PFSK-1 (cell line): ENCODE data around the gene CACNA1C.

Experiments used
- FOXP2 ChIP-seq: optimal IDR thresholded peaks from 2 replicates; pipeline ENCODE3; 2011; ENCODE audit warnings: borderline replicate concordance, control low read depth, inconsistent platforms; ENCODE audit not compliant: insufficient read depth; ENCODE audit errors: extremely low read length, extremely low read depth
- POLR2AphosphoS5 ChIP-seq: IDR thresholded peaks from 2 replicates; pipeline ENCODE4 v1.6.1; 2012; ENCODE audit warnings: low read depth, mild to moderate bottlenecking, control low read depth, low read length, moderate library complexity
- REST ChIP-seq, 2 experiments: IDR thresholded peaks; 2 replicates each; pipeline versions ENCODE4 v1.6.1 to v1.8.0; 2011 to 2012; ENCODE audit warnings: low read depth in 2 of 2, low read length in 2 of 2, control low read depth in 1 of 2, inconsistent platforms in 1 of 2, mild to moderate bottlenecking in 1 of 2, moderate library complexity in 1 of 2; ENCODE audit not compliant: insufficient read depth in 1 of 2
- SIN3A ChIP-seq: IDR thresholded peaks from 2 replicates; pipeline ENCODE4 v1.6.1; 2012; ENCODE audit warnings: mild to moderate bottlenecking, low read length, moderate library complexity, borderline replicate concordance; ENCODE audit not compliant: insufficient read depth
- TAF1 ChIP-seq: IDR thresholded peaks from 2 replicates; pipeline ENCODE4 v1.6.1; 2012; ENCODE audit warnings: low read length, control low read depth, borderline replicate concordance; ENCODE audit not compliant: insufficient read depth

CACNA1C gene

GRCh38 chr12:2039034-2039433 is 13.8 kb upstream of the CACNA1C start:
- TF ChIP-seq POLR2AphosphoS5 (no peak), REST (IDR thresholded peaks at IDR 0.05; ENCODE audit: insufficient read depth in 1 of 2, low read depth in 2 of 2, low read length in 2 of 2) (no peak), FOXP2 (no peak), TAF1 (no peak), SIN3A (no peak)

- TF ChIP-seq REST (IDR thresholded peaks at IDR 0.05; ENCODE audit: insufficient read depth in 1 of 2, low read depth in 2 of 2, low read length in 2 of 2) (no peak), TAF1 (no peak), SIN3A (no peak), POLR2AphosphoS5 (no peak), FOXP2 (no peak)
Observed at GRCh38 chr12:2043054-2043453, 9.7 kb upstream of the CACNA1C start.

GRCh38 chr12:2044165-2044564 is 8.6 kb upstream of the CACNA1C start:
- TF ChIP-seq TAF1 (no peak), FOXP2 (no peak), SIN3A (no peak), REST (IDR thresholded peaks at IDR 0.05; ENCODE audit: insufficient read depth in 1 of 2, low read depth in 2 of 2, low read length in 2 of 2) (no peak), POLR2AphosphoS5 (no peak)

- TF ChIP-seq REST (IDR thresholded peaks at IDR 0.05; ENCODE audit: insufficient read depth in 1 of 2, low read depth in 2 of 2, low read length in 2 of 2), result no peak
- no peak for TF ChIP-seq TAF1
- no peak for TF ChIP-seq POLR2AphosphoS5
- TF ChIP-seq SIN3A, result no peak
- no peak for TF ChIP-seq FOXP2
Observed at GRCh38 chr12:2046957-2047356, 5.8 kb upstream of the CACNA1C start.

- TF ChIP-seq FOXP2, result no peak
- no peak for TF ChIP-seq TAF1
- no peak for TF ChIP-seq REST (IDR thresholded peaks at IDR 0.05; ENCODE audit: insufficient read depth in 1 of 2, low read depth in 2 of 2, low read length in 2 of 2)
- TF ChIP-seq SIN3A, result no peak
- no peak for TF ChIP-seq POLR2AphosphoS5
Observed at GRCh38 chr12:2047752-2048151, 5.0 kb upstream of the CACNA1C start.
